Neural crest cell (in vitro differentiated cells): Measurements from ENCODE around the gene ZP1. TPM values are rescaled to one million over a fixed set of nuclear protein-coding genes. Genes with fewer than 3 reads are reported as not detected.

Experiments
- DNase-seq: peaks from one replicate; pipeline ENCODE4 v3.0.0; 2021; ENCODE audit warnings: low read depth, mixed read lengths, low spot score
- H3K27ac Mint-ChIP-seq: one replicate; pipeline ENCODE4 v1.8.0; 2021; ENCODE audit warnings: mild to moderate bottlenecking, mixed read lengths; ENCODE audit not compliant: unreplicated experiment
- H3K27me3 Mint-ChIP-seq: 2 replicates; pipeline ENCODE4 v1.8.0; 2021; ENCODE audit warnings: low read depth, mild to moderate bottlenecking, mixed read lengths
- H3K36me3 Mint-ChIP-seq: 2 replicates; pipeline ENCODE4 v1.8.0; 2021; ENCODE audit warnings: low read depth, mild to moderate bottlenecking, mixed read lengths
- H3K4me1 Mint-ChIP-seq: 2 replicates; pipeline ENCODE4 v1.8.0; 2021; ENCODE audit warnings: mixed read lengths
- H3K4me3 Mint-ChIP-seq: one replicate; pipeline ENCODE4 v1.8.0; 2021; ENCODE audit warnings: mild to moderate bottlenecking, mixed read lengths
- H3K9me3 Mint-ChIP-seq: 2 replicates; pipeline ENCODE4 v1.8.0; 2021; ENCODE audit warnings: mixed read lengths
- total RNA-seq: library from RNA; stranded (reverse); gene quantifications from 2 replicates; pipeline ENCODE4 v1.2.1, GENCODE V29; 2021
- TF ChIP-seq, protein P1 (sequence below): fragments of 200-600 bp; sonication (generic); conservative IDR thresholded peaks from 2 replicates; pipeline ENCODE4 v1.5.0; 2021; ENCODE audit warnings: antibody characterized with exemption, mild to moderate bottlenecking

ZP1 gene
- total RNA-seq, 1 donor from 2014 or later = not detected

DNA sequence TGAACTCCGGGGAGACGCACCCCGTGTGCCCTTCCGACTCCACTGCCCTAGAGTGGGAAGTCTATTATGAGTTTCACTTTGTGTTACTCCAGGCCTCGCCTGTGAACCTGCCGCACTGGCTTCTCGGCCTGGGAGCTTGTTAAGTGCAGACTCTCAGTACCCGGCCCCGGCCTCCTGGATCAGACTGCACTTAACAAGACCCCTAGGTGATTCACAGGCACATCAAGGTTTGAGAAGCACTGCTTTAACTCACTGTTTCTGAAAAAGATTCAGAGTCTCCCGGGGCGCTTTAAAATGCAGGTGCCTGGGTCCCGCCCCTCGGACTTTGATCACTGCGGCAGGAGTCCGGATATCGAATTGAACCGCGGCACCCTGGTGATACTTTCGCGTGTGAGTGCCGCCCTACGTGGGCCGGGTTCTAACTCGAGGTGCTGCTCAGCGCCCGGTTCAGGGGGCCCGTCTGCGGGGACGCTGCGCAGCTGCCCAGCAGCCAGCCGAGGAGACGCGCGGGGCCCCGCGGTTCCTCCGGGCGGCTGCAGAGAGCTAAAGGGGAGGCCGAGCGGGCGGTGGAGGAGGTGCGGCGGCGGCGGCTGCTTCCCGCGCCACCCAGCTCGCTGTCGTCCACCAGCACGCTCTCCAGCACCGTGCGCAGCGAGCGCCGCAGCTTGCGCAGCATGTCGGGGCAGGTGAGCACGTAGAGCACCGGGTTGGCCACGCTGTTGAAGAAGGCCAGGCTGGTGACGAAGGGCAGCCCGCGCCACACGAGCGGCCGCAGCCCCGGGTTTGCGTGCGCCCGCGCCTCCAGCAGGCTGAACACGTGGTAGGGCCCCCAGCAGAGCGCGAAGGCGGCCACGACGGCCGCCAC lies 15.0 kb upstream of the ZP1 start:
- H3K27ac Mint-ChIP-seq = no peak overlapping the region
- no peaks in the 10 kb centered on the region for H3K9me3 Mint-ChIP-seq
- TF ChIP-seq, protein P1, sequence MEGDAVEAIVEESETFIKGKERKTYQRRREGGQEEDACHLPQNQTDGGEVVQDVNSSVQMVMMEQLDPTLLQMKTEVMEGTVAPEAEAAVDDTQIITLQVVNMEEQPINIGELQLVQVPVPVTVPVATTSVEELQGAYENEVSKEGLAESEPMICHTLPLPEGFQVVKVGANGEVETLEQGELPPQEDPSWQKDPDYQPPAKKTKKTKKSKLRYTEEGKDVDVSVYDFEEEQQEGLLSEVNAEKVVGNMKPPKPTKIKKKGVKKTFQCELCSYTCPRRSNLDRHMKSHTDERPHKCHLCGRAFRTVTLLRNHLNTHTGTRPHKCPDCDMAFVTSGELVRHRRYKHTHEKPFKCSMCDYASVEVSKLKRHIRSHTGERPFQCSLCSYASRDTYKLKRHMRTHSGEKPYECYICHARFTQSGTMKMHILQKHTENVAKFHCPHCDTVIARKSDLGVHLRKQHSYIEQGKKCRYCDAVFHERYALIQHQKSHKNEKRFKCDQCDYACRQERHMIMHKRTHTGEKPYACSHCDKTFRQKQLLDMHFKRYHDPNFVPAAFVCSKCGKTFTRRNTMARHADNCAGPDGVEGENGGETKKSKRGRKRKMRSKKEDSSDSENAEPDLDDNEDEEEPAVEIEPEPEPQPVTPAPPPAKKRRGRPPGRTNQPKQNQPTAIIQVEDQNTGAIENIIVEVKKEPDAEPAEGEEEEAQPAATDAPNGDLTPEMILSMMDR = no peak
- no peaks in the 10 kb centered on the region for H3K4me1 Mint-ChIP-seq
- no peaks in the 10 kb centered on the region for H3K27me3 Mint-ChIP-seq
- H3K36me3 Mint-ChIP-seq = no peaks in the 10 kb centered on the region
- DNase-seq = no peak
- H3K4me3 Mint-ChIP-seq = no peak overlapping the region

DNA sequence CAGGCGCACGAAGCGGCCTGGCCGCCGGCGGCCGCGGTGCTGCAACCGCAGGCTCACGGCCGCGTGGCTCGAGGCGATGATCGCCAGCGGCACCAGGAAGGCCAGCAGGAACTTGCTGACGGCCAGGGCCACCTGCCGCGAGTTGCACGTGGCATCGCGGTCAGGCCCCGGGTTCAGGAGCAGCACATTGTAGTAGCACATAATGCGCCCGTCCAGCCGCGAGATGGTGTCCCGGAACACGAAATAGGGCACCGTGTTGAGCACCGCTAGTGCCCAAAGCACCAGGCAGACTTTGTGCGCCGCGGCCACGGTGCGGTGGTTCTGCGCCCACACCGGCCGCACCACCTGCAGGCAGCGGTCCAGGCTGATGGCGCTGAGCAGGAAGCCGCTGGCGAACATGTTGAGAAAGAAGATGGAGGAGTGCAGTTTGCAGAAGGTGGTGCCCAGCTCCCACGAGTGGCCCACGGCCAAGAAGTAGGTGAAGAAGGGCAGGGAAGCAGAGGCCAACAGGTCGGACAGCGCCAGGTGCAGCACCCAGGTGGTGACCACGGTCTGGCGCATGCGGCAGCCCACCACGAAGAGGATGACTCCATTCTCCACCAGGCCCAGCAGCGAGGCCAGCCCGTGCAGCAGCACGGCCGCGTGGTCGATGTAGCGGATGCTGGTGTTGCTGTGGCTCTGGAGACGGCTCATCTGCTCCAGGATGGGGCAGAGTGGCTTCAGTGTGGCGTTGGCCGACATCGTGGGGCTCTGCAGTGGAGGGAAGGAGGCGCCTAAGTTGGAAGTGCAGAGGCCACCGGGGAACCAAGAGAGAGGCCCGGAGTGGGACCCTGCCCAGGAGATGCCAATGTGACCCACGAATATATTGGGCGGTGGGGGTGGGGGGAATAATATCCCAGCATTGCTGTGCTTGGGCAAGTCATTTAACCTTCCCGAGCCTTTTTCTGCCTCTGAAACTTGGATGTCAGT lies 14.1 kb upstream of the ZP1 start:
- DNase-seq = no peak
- H3K4me3 Mint-ChIP-seq = no peak overlapping the region
- TF ChIP-seq, protein P1 = no peak
- H3K27me3 Mint-ChIP-seq = no peaks in the 10 kb centered on the region
- H3K27ac Mint-ChIP-seq = no peak overlapping the region
- H3K9me3 Mint-ChIP-seq = no peaks in the 10 kb centered on the region
- no peaks in the 10 kb centered on the region for H3K36me3 Mint-ChIP-seq
- H3K4me1 Mint-ChIP-seq = no peaks in the 10 kb centered on the region

DNA sequence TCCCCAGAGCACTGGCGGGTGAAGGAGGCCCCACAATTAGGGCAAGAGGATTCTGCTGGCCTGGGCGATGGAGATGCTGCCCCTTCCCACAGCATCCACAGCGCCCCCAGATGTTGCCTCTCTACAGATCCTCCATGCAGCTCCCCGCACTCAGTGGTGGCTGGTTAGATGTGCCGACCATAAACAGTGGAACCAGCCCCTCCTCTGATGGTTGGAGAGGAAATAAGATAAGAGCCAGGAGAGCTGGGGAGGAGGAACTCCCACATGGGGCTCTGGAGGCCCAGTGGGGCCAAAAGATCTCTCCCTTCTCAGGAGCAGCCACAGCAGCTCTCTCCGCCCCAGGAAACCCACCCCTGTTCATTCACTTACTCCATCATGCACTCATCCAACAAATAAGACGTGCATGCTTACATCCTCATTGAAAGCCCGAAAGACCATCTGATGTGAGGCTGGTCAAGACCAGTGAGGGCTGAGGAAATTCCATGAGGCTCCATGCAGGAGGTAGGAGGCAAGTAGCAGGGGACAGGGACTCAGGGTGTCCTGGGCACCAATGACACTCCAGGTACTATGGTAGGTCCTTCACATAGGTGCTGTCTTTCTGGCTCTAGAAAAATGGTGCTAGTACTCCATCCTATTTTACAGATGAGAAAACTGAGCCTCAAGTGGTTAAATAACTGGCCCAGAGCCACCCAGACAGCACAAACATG lies 13.0 kb upstream of the ZP1 start:
- no peaks in the 10 kb centered on the region for H3K27me3 Mint-ChIP-seq

DNA sequence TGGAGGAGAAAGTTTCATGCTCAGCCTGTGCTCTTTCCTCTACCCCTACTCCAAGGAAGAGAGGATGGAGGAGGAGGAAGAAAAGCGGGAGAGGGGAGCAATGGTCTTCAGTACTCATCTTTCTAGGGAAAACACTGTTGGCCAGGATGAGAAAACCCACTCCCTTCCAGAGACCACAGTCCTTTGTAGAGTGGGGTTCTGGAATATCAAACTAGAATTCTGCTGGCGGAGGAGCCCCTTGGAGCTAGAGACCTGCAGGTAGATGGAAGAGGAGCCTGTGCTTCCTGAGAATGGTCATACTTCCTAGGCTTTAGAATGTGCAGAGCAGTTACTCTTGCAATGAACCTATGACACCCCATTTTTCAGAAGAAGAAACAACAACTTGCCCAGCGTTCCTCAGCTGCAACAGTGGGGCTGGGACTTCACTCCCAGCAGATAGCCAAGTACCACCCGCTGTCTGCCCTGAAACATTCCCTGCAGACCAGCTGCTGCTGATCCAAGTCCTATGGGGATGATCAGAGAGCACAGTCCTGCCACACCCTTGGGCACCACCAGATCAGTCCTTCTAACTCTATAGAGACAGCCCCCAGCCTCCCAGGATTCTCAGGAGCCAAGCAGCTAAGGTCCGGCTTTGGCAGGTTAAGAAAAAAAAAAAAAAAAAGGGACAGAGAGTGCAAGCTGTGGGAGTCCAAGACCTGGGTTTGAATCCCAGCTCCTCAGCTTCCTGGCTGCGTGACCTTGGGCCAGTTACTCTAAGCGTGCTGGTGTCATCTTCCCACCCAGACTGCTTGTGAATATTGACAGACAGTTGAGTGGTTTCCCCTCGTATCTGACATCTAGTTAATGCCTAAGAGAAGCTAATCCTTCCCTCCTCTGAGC lies 12.3 kb upstream of the ZP1 start:
- TF ChIP-seq, protein P1 = no peak
- no peak for DNase-seq
- Mint-ChIP-seq H3K27ac (no peak overlapping the region), H3K4me1 (peaks cover 9% of the 10 kb centered on the region), H3K4me3 (no peak overlapping the region), H3K27me3 (no peaks in the 10 kb centered on the region), H3K36me3 (no peaks in the 10 kb centered on the region), H3K9me3 (no peaks in the 10 kb centered on the region)

More for the DNA sequence above, 13.0 kb upstream of the ZP1 start:
- no peak overlapping the region for H3K27ac Mint-ChIP-seq
- H3K4me3 Mint-ChIP-seq = no peak overlapping the region
- no peak for DNase-seq
- peaks cover 4% of the 10 kb centered on the region for H3K4me1 Mint-ChIP-seq
- no peaks in the 10 kb centered on the region for H3K36me3 Mint-ChIP-seq
- no peaks in the 10 kb centered on the region for H3K9me3 Mint-ChIP-seq
- TF ChIP-seq, protein P1 = no peak
